Measurements from ENCODE around the gene PTP4A2. TPM values are rescaled to one million over a fixed set of nuclear protein-coding genes. Genes with fewer than 3 reads are reported as not detected.
A peak's percentile ranks its signal among the peaks of the same experiment; 100 is the strongest.

The PTP4A2 gene
- total RNA-seq, 1 donor from 2014 or later, result 204 TPM

DNA sequence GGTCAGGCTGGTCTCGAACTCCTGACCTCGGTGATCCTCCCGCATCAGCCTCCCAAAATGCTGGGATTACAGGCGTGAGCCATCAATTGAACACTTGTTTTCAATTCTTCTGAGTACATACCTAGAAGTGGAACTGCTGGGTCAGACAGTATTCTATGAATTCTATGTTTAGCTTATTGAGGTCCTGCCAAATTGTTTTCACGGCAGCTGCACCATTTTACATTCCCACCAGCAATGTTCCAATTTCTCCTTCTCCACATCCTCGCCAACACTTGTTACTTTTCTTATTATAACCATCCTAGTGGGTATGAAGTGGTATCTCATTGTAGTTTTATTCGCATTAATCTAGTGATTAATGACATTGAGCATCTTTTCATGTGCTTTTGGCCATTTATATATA is 49.9 kb downstream of the PTP4A2 start:
- no peaks in the 10 kb centered on the region for H3K36me3 Mint-ChIP-seq (ENCODE audit: low read depth)
- H3K9me3 Mint-ChIP-seq (ENCODE audit: low read depth), result no peaks in the 10 kb centered on the region
- TF ChIP-seq, protein P1, sequence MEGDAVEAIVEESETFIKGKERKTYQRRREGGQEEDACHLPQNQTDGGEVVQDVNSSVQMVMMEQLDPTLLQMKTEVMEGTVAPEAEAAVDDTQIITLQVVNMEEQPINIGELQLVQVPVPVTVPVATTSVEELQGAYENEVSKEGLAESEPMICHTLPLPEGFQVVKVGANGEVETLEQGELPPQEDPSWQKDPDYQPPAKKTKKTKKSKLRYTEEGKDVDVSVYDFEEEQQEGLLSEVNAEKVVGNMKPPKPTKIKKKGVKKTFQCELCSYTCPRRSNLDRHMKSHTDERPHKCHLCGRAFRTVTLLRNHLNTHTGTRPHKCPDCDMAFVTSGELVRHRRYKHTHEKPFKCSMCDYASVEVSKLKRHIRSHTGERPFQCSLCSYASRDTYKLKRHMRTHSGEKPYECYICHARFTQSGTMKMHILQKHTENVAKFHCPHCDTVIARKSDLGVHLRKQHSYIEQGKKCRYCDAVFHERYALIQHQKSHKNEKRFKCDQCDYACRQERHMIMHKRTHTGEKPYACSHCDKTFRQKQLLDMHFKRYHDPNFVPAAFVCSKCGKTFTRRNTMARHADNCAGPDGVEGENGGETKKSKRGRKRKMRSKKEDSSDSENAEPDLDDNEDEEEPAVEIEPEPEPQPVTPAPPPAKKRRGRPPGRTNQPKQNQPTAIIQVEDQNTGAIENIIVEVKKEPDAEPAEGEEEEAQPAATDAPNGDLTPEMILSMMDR (IDR thresholded peaks at IDR 0.05), result no peak
- no peak overlapping the region for H3K4me3 Mint-ChIP-seq (ENCODE audit: unreplicated experiment)
- H3K27me3 Mint-ChIP-seq (ENCODE audit: low read depth), result no peaks in the 10 kb centered on the region
- no peaks in the 10 kb centered on the region for H3K4me1 Mint-ChIP-seq (ENCODE audit: low read depth)
- H3K27ac Mint-ChIP-seq (ENCODE audit: unreplicated experiment), result no peak overlapping the region
- no peak for DNase-seq (ENCODE audit: low spot score)

DNA sequence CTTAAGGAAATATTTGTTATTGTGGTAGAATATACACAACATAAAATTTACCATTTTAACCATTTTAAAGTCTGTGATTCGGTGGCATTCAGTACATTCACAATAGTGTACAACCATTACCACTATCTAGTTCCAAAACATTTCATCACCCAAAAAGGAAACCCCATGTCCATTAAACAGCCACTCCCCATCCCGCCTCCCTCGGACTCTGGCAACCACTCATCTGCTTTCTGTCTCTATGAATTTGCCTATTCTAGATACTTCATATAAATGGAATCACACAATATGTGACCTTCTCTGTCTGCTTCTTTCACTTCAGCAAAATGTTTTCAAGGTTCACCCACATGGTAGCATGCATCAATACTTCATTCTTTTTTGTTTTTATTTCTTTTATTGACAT is 51.3 kb downstream of the PTP4A2 start:
- peaks cover under 1% of the 10 kb centered on the region for H3K4me1 Mint-ChIP-seq (ENCODE audit: low read depth)
- H3K36me3 Mint-ChIP-seq (ENCODE audit: low read depth), result no peaks in the 10 kb centered on the region
- H3K27me3 Mint-ChIP-seq (ENCODE audit: low read depth), result no peaks in the 10 kb centered on the region
- H3K4me3 Mint-ChIP-seq (ENCODE audit: unreplicated experiment), result no peak overlapping the region
- no peak overlapping the region for H3K27ac Mint-ChIP-seq (ENCODE audit: unreplicated experiment)
- TF ChIP-seq, protein P1 (IDR thresholded peaks at IDR 0.05), result no peak
- no peaks in the 10 kb centered on the region for H3K9me3 Mint-ChIP-seq (ENCODE audit: low read depth)
- DNase-seq (ENCODE audit: low spot score), result no peak

DNA sequence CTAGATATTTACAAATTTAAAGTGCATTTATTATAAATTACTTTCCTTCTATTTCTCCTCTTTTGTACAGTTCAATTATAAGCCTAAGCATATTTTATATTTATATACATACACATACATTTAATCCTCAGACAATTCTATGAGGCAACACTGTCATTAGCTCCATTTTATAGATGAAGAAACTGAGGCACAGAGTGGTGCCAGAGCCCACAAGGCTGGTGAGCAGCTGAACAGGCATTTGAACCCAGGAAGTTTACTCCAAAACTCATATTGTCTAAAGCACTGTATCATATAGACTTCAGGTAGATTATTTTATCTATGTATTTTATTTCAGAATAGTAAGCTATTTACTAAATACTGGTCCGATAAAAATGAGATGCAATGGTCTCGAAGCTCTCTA is 52.3 kb downstream of the PTP4A2 start:
- H3K27me3 Mint-ChIP-seq (ENCODE audit: low read depth), result no peaks in the 10 kb centered on the region
- peaks cover 9% of the 10 kb centered on the region for H3K4me1 Mint-ChIP-seq (ENCODE audit: low read depth)
- no peak for DNase-seq (ENCODE audit: low spot score)
- no peak overlapping the region for H3K4me3 Mint-ChIP-seq (ENCODE audit: unreplicated experiment)
- TF ChIP-seq, protein P1 (IDR thresholded peaks at IDR 0.05), result no peak
- no peaks in the 10 kb centered on the region for H3K36me3 Mint-ChIP-seq (ENCODE audit: low read depth)
- no peaks in the 10 kb centered on the region for H3K9me3 Mint-ChIP-seq (ENCODE audit: low read depth)
- H3K27ac Mint-ChIP-seq (ENCODE audit: unreplicated experiment), result no peak overlapping the region

DNA sequence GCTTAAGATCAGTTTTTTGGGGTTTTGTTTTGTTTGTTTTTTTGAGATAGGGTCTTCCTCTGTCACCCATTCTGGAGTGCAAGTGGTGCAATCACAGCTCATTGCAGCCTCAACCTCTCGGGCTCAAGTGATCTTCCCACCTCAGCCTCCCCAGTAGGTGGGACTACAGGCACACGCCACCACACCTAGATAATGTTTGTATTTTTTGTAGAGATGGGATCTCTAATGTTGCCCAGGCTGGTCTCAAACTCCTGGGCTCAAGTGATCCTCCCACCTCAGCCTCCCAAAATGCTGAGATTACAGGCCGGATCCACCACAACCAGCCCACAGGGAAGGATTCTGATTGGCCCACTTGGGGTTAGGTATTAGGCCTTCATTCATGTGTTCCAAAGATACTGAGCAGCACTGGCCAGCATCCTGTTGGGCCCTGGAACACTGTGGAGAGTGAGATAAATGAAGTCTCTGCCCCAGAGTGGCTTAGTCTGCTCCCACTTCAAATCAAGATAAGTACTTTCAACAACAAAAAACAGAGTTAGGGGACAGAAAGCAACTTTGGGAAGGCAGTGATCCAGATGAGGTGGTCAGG is 54.7 kb downstream of the PTP4A2 start:
- Mint-ChIP-seq H3K4me1 (ENCODE audit: low read depth) (peaks cover 16% of the 10 kb centered on the region), H3K27ac (ENCODE audit: unreplicated experiment) (no peak overlapping the region), H3K9me3 (ENCODE audit: low read depth) (no peaks in the 10 kb centered on the region), H3K27me3 (ENCODE audit: low read depth) (no peaks in the 10 kb centered on the region), H3K36me3 (ENCODE audit: low read depth) (no peaks in the 10 kb centered on the region), H3K4me3 (ENCODE audit: unreplicated experiment) (no peak overlapping the region)
- DNase-seq (ENCODE audit: low spot score), result no peak
- TF ChIP-seq, protein P1 (IDR thresholded peaks at IDR 0.05), result no peak

DNA sequence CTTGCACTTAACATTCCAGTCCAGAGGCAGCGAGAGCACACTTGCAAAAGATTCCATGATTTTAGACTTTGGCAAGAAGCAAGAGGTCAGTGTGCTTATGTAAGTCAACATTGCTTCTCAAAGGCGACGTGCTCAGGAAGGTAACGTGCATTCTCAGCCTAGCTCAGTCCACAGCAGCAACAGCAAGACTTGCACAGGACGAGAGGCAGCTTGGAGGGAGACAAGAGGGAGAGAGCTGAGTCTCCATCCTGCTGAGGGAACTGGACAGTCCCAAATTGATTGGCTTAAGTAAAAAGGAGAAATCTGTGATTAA is 56.5 kb downstream of the PTP4A2 start:
- TF ChIP-seq, protein P1 (IDR thresholded peaks at IDR 0.05), result no peak
- Mint-ChIP-seq H3K36me3 (ENCODE audit: low read depth) (no peaks in the 10 kb centered on the region), H3K4me1 (ENCODE audit: low read depth) (peaks cover 16% of the 10 kb centered on the region), H3K4me3 (ENCODE audit: unreplicated experiment) (no peak overlapping the region), H3K27me3 (ENCODE audit: low read depth) (no peaks in the 10 kb centered on the region), H3K27ac (ENCODE audit: unreplicated experiment) (peak overlapping the region; percentile 43), H3K9me3 (ENCODE audit: low read depth) (no peaks in the 10 kb centered on the region)
- DNase-seq (ENCODE audit: low spot score), result no peak
